ENCODE measurements around the gene NCAPH2. TPM values are rescaled to one million over a fixed set of nuclear protein-coding genes. Genes with fewer than 3 reads are reported as not detected.

Gene NCAPH2
- total RNA-seq: 24.7 and 28.9 TPM in 2 replicates

GRCh38 chr22:50507991-50508884 lies at the start of gene NCAPH2:
TSS of gene NCAPH2 (plus strand) at chr22:50508224. CDS start at chr22:50508338, 114 bp downstream.

GRCh38 chr22:50474710-50475651 lies 33.0 kb upstream of the NCAPH2 start, which contains the start of gene SBF1:
TSS of gene SBF1 (minus strand) at chr22:50475035. CDS start at chr22:50474840, 195 bp downstream.

GRCh38 chr22:50481440-50482106 lies 26.5 kb upstream of the NCAPH2 start, which contains the start of gene ADM2:
TSS of gene ADM2 (plus strand) at chr22:50481543. CDS start at chr22:50481848, 305 bp downstream.

GRCh38 chr22:50486561-50487289 lies 21.3 kb upstream of the NCAPH2 start, which contains the start of gene MIOX:
TSS of gene MIOX (plus strand) at chr22:50486859. CDS start at chr22:50486898, 39 bp downstream.

GRCh38 chr22:50507421-50507990 lies 518 bp upstream of the NCAPH2 start, which contains the start of gene LMF2:
TSS of gene LMF2 (minus strand) at chr22:50507702. CDS start at chr22:50507675, 27 bp downstream.

GRCh38 chr22:50525104-50525857 lies 17.3 kb downstream of the NCAPH2 start, which contains the start of gene SCO2:
TSS of gene SCO2 (minus strand) at chr22:50525598. CDS start at chr22:50524411, 1,187 bp downstream.

GRCh38 chr22:50529897-50530579 lies 22.0 kb downstream of the NCAPH2 start, which contains the start of gene TYMP:
TSS of gene TYMP (minus strand) at chr22:50530012. CDS start at chr22:50529709, 303 bp downstream.

GRCh38 chr22:50545522-50546325 lies 37.7 kb downstream of the NCAPH2 start, which contains the start of gene KLHDC7B:
TSS of gene KLHDC7B (plus strand) at chr22:50545899. CDS start at chr22:50546244, 345 bp downstream.

GRCh38 chr22:50562523-50563412 lies 54.7 kb downstream of the NCAPH2 start, which contains the start of gene SYCE3:
TSS of gene SYCE3 (minus strand) at chr22:50562919. CDS start at chr22:50556405, 6,514 bp downstream.

Other genes with a start within 250 kb of the NCAPH2 start
- gene MAPK12, start 246.5 kb upstream of the NCAPH2 start, total RNA-seq: 11.7 and 27.7 TPM in 2 replicates
- 2.8 and 5.8 TPM in 2 replicates for gene MAPK11, start 237.8 kb upstream of the NCAPH2 start, total RNA-seq
- 127 and 141 TPM in 2 replicates for gene PLXNB2, start 200.6 kb upstream of the NCAPH2 start, total RNA-seq
- gene DENND6B, start 181.2 kb upstream of the NCAPH2 start, total RNA-seq: 0.96 and 1.7 TPM in 2 replicates
- gene PPP6R2, start 164.9 kb upstream of the NCAPH2 start, total RNA-seq: 44.8 and 55.9 TPM in 2 replicates
- gene SBF1, start 33.2 kb upstream of the NCAPH2 start, total RNA-seq: 102 and 137 TPM in 2 replicates
- 2.7 and 4.3 TPM in 2 replicates for gene ADM2, start 26.7 kb upstream of the NCAPH2 start, total RNA-seq
- 0.72 TPM in 1 of 2 replicates, not detected in the other for gene MIOX, start 21.4 kb upstream of the NCAPH2 start, total RNA-seq
- gene LMF2, start 522 bp upstream of the NCAPH2 start, total RNA-seq: 21.7 and 31.5 TPM in 2 replicates
- gene SCO2, start 17.4 kb downstream of the NCAPH2 start, total RNA-seq: 0.72 and 10.2 TPM in 2 replicates
- gene TYMP, start 21.8 kb downstream of the NCAPH2 start, total RNA-seq: 22.0 and 234 TPM in 2 replicates
- 0.24 and 0.43 TPM in 2 replicates for gene KLHDC7B, start 37.7 kb downstream of the NCAPH2 start, total RNA-seq
- gene SYCE3, start 54.7 kb downstream of the NCAPH2 start, total RNA-seq: not detected in 2 replicates
- 2.2 TPM in 1 of 2 replicates, not detected in the other for gene CPT1B, start 70.2 kb downstream of the NCAPH2 start, total RNA-seq
- gene CHKB, start 74.6 kb downstream of the NCAPH2 start, total RNA-seq: 23.7 and 32.0 TPM in 2 replicates
- 0.43 and 0.48 TPM in 2 replicates for gene MAPK8IP2, start 92.6 kb downstream of the NCAPH2 start, total RNA-seq
- 19.6 and 27.7 TPM in 2 replicates for gene ARSA, start 119.9 kb downstream of the NCAPH2 start, total RNA-seq
- 1.5 and 2.7 TPM in 2 replicates for gene SHANK3, start 164.6 kb downstream of the NCAPH2 start, total RNA-seq
- gene ACR, start 230.0 kb downstream of the NCAPH2 start, total RNA-seq: not detected in 2 replicates

Measured in tracheal epithelial cell (primary cell).